Cardiac fibroblast (primary cell): ENCODE data around the gene MBNL2.

Experiments used
- DNase-seq, 2 donors: peaks; one replicate each; pipeline versions ENCODE4 v3.0.0 to v3.0.0-alpha.2; 2010; ENCODE audit warnings: low read depth in 2 of 2
- H3K4me3 ChIP-seq, 2 donors: replicated peaks in 1 of 2; 1 replicate in 1 of 2; 2 replicates in 1 of 2; pipeline ENCODE4 v1.5.1; 2011; ENCODE audit warnings: low read depth in 2 of 2, low read length in 2 of 2, mild to moderate bottlenecking in 2 of 2, moderate library complexity in 1 of 2
- TF ChIP-seq, protein P1 (sequence below): IDR thresholded peaks from one replicate; pipeline ENCODE4 v1.5.1; 2011; ENCODE audit warnings: low read depth, mild to moderate bottlenecking, low read length, inconsistent platforms

MBNL2 gene

DNA sequence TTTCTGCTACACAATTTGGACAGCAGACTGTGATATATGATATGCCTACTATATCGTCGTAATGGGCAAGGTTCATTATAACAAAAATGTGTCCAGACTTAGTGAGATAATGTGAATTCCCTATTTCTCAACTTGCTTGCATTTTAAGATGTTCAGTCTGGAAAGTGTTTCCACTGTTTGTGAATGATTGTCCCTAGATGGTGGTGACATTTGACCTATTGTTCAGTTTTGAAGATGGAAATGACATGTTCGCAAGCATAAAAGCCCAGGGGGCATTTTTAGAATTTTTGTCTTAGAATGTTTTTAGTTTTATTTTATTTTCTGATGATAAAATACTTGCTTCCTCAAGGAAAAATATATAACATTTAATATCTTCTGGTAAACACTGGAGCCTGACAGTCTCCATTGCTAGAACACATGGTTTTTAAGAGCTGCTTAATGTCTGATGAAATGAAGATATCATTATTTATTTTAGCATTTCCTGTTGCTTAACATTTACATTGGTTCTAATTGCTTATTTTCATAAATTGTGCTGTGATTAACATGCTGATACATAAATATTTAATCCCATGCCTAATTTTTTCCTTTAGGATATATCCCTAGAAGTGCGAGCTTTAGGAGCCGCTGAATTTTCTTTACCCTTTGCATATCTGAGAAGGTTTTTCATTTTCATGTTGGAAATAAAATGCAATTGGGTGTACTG is 27.1 kb downstream of the MBNL2 start:
- no peak overlapping the region for H3K4me3 ChIP-seq

DNA sequence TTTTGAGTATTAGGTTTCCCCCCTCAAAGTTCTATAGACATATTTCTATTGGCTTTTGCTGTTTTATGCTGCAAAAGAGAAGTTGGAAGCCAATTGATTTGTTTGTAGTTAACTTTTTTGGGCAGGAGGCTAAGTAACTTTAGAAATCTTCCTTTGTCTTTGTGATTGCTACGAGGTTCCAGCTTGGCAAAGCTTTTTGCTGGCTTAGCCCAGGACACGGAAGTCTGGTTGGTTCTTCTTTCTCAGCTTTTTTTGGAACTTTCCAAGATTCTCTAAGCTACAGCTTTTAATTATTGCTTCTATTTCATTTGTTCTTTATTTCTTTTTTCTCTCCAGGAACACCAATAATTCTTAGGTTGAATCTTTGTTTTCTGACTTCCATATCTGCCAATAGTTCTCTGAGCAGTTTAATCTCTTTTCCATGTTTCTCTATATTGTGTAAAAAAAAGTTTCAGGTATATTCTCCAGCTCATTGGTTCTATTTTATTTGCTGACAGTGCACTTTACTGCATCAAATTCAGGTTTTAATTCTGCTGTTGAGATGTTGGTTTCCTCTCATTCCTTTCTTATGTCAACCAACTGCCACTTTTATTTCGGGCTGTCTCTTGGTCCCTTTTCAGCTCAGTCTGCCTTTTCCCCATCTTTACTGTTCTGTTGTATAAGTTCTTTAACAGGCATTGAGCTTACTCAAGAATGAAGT is 27.8 kb downstream of the MBNL2 start:
- DNase-seq = peak in 1 of 2 donors; percentile 40
- TF ChIP-seq, protein P1, sequence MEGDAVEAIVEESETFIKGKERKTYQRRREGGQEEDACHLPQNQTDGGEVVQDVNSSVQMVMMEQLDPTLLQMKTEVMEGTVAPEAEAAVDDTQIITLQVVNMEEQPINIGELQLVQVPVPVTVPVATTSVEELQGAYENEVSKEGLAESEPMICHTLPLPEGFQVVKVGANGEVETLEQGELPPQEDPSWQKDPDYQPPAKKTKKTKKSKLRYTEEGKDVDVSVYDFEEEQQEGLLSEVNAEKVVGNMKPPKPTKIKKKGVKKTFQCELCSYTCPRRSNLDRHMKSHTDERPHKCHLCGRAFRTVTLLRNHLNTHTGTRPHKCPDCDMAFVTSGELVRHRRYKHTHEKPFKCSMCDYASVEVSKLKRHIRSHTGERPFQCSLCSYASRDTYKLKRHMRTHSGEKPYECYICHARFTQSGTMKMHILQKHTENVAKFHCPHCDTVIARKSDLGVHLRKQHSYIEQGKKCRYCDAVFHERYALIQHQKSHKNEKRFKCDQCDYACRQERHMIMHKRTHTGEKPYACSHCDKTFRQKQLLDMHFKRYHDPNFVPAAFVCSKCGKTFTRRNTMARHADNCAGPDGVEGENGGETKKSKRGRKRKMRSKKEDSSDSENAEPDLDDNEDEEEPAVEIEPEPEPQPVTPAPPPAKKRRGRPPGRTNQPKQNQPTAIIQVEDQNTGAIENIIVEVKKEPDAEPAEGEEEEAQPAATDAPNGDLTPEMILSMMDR = no peak
- H3K4me3 ChIP-seq = no peak overlapping the region

More for the DNA sequence above, 27.1 kb downstream of the MBNL2 start:
- peak; percentile 68 to 86 for DNase-seq
- TF ChIP-seq, protein P1 = no peak

DNA sequence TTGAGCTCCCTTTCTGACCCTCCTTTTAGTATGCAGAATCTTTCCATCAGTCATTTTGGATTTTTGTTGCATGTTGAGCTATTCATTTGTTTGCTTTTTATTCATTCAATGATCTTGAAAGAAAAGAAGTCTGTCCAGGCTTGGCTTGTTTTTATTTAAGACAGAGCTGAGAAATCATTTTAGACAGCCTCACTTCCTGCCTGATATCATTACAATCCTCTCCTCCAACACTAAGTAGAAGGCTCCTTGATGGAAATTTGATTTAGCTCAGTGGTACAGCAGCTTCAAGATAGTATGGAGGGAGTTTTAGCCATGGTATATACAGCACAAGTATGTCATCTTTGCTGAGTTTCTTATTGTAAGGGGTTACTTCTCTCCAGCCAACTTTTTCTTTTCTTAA is 28.4 kb downstream of the MBNL2 start:
- DNase-seq = peak in 1 of 2 donors; percentile 46
- TF ChIP-seq, protein P1 = no peak
- no peak overlapping the region for H3K4me3 ChIP-seq

DNA sequence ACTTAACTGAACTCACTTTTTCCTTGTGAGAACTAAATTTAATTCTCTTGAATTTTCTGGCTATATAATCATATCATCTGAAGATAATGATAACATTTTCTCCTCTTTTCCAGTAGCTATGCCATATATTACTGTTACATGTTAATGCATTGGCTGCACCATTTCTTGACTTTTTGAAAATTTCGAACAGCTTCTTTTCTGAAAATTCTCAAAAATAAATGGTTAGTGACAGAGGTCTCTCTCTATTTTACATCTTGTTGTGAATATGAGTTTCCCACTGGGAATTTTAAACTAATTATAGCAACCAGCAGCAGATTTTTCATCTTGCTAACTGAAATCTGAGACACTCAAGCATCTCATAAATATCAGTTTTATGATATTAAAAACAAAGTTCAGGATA is 30.6 kb downstream of the MBNL2 start:
- H3K4me3 ChIP-seq = no peak overlapping the region
- no peak for DNase-seq
- TF ChIP-seq, protein P1 = no peak

DNA sequence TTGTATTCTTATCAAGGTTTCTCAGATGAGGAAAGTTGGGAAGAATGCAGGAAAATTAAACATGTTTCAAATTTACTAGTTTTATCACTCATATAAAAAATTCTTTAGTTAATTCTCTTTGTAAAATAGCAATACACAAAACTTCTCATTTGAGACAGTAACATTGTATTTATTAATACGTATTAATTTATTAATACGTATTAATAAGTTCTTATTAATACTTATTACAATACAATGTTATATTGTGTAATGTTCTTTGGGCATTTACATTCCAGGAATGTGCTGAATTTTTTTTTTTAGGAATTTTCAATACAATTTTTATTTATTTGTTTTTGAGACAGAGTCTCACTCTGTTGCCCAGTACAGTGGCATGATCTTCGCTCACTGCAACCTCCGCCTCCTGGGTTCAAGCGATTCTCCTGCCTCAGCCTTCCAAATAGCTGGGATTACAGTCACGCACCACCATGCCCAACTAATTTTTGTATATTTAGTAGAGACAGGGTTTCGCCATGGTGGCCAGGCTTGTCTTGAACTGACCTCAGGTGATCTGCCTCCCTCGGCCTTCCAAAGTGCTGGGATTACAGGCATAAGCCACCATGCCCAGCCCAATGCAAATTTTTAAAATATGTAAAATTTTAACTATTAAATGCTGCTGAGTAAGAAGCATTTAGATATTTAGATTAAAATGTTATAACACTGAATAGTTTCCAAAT is 31.6 kb downstream of the MBNL2 start:
- no peak for DNase-seq
- TF ChIP-seq, protein P1 = no peak
- H3K4me3 ChIP-seq = no peak overlapping the region

DNA sequence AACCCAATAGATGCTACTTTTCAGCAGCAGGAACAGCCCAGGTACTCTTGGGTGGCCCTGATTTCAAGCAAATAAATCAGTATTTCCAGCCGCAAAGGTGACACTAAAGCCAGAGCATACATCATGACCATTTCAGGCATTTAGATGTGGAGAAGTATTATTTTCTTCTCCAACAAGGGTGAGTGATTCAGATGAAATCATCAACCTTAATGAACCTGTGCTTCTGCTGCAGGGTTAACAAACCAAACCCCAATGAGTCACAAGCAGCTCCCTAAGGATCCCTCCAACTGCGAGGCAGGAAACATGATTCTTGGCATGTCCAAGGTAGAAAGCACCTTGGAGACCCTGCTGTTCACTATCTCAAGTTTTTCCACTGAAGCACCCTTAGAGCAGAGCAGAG is 32.7 kb downstream of the MBNL2 start:
- H3K4me3 ChIP-seq = no peak overlapping the region
- TF ChIP-seq, protein P1 = no peak
- DNase-seq = peak in 1 of 2 donors; percentile 78
